OCI-LY3 (cell line): ENCODE data around the gene RPL6.

ENCODE experiments used
- EZH2phosphoT487 ChIP-seq: fragments of 200-600 bp; shearing (Covaris generic); IDR thresholded peaks from 2 replicates; pipeline ENCODE4 v1.6.1; 2018; ENCODE audit warnings: antibody characterized with exemption, mixed run types, low read depth
- TF ChIP-seq, protein P1 (sequence below): fragments of 200-600, 300-600 bp; sonication (generic); IDR thresholded peaks from 2 replicates; pipeline ENCODE4 v1.5.1; 2014; ENCODE audit warnings: antibody characterized with exemption, low read length, low read depth

GRCh38 chr12:112420740-112421139 lies 11.3 kb upstream of the RPL6 start:
- TF ChIP-seq, protein P1, sequence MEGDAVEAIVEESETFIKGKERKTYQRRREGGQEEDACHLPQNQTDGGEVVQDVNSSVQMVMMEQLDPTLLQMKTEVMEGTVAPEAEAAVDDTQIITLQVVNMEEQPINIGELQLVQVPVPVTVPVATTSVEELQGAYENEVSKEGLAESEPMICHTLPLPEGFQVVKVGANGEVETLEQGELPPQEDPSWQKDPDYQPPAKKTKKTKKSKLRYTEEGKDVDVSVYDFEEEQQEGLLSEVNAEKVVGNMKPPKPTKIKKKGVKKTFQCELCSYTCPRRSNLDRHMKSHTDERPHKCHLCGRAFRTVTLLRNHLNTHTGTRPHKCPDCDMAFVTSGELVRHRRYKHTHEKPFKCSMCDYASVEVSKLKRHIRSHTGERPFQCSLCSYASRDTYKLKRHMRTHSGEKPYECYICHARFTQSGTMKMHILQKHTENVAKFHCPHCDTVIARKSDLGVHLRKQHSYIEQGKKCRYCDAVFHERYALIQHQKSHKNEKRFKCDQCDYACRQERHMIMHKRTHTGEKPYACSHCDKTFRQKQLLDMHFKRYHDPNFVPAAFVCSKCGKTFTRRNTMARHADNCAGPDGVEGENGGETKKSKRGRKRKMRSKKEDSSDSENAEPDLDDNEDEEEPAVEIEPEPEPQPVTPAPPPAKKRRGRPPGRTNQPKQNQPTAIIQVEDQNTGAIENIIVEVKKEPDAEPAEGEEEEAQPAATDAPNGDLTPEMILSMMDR = no peak
- TF ChIP-seq EZH2phosphoT487 = no peak
